ENCODE results near the gene THRSP. TPM values are rescaled to one million over a fixed set of nuclear protein-coding genes. Genes with fewer than 3 reads are reported as not detected.
"Not testable (repeated sequence)": the region's sequence is repeated elsewhere in the genome, so short reads cannot be mapped to it uniquely, and the experiment has no call there.

The THRSP gene
- total and polyA plus RNA-seq, 2 donors: 0.48 to 6.5 TPM

GRCh38 chr11:78044706-78045105 lies 19.0 kb upstream of the THRSP start:
- no peak for DNase-seq (ENCODE audit: extremely low spot score)
- Histone ChIP-seq H3K4me3 (ENCODE audit: low read depth, low read length) (no peak overlapping the region), H3K36me3 (ENCODE audit: insufficient read depth) (no peaks in the 10 kb centered on the region), H3K4me1 (ENCODE audit: insufficient read depth) (no peaks in the 10 kb centered on the region), H3K27ac (ENCODE audit: low read depth) (no peak overlapping the region)
- WGBS: 91% methylated on average over 5 of the region's 5 CpGs

- WGBS: 1% methylated on average over 28 of the region's 28 CpGs
- Histone ChIP-seq H3K36me3 (ENCODE audit: insufficient read depth) (no peaks in the 10 kb centered on the region), H3K4me1 (ENCODE audit: insufficient read depth) (no peaks in the 10 kb centered on the region), H3K27ac (ENCODE audit: low read depth) (no peak overlapping the region), H3K4me3 (ENCODE audit: low read depth, low read length) (peak overlapping the region; percentile 29)
- no peak for DNase-seq (ENCODE audit: extremely low spot score)
These were observed 17.7 kb upstream of the THRSP start for GRCh38 chr11:78045851-78046485.

GRCh38 chr11:78046486-78046854 lies 17.2 kb upstream of the THRSP start:
- H3K4me3 ChIP-seq (ENCODE audit: low read depth, low read length): no peak overlapping the region
- H3K36me3 ChIP-seq (ENCODE audit: insufficient read depth): no peaks in the 10 kb centered on the region
- 23% methylated on average over 6 of the region's 6 CpGs for WGBS
- H3K4me1 ChIP-seq (ENCODE audit: insufficient read depth): no peaks in the 10 kb centered on the region
- no peak for DNase-seq (ENCODE audit: extremely low spot score)
- H3K27ac ChIP-seq (ENCODE audit: low read depth): no peak overlapping the region

GRCh38 chr11:78048561-78048960 lies 15.1 kb upstream of the THRSP start:
- H3K4me3 ChIP-seq (ENCODE audit: low read depth, low read length): no peak overlapping the region
- H3K36me3 ChIP-seq (ENCODE audit: insufficient read depth): no peaks in the 10 kb centered on the region
- WGBS: 77% methylated on average over 3 of the region's 3 CpGs
- H3K4me1 ChIP-seq (ENCODE audit: insufficient read depth): no peaks in the 10 kb centered on the region
- H3K27ac ChIP-seq (ENCODE audit: low read depth): no peak overlapping the region
- DNase-seq (ENCODE audit: extremely low spot score): no peak

DNA sequence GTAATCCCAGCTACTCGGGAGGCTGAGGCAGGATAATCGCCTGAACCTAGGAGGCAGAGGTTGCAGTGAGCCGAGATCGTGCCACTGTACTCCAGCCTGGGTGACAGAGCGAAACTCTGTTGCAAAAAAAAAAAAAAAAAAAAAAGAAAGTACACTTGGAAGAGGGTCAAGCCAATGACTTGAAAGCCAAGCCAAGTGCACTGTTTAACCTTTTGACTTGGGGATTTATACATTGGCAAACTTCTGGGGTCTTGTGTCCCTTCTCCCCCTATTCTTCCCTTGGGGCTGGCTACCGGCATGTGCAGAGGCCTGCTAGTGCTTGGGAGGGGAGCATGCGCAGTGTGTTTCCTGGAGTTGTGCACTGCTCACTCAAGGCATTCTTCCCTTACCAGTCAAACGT lies 14.3 kb upstream of the THRSP start:
- DNase-seq (ENCODE audit: extremely low spot score): no peak
- H3K4me1 ChIP-seq (ENCODE audit: insufficient read depth): no peaks in the 10 kb centered on the region
- 79% methylated on average over 8 of the region's 8 CpGs for WGBS
- H3K4me3 ChIP-seq (ENCODE audit: low read depth, low read length): no peak overlapping the region
- H3K36me3 ChIP-seq (ENCODE audit: insufficient read depth): no peaks in the 10 kb centered on the region
- H3K27ac ChIP-seq (ENCODE audit: low read depth): no peak overlapping the region

DNA sequence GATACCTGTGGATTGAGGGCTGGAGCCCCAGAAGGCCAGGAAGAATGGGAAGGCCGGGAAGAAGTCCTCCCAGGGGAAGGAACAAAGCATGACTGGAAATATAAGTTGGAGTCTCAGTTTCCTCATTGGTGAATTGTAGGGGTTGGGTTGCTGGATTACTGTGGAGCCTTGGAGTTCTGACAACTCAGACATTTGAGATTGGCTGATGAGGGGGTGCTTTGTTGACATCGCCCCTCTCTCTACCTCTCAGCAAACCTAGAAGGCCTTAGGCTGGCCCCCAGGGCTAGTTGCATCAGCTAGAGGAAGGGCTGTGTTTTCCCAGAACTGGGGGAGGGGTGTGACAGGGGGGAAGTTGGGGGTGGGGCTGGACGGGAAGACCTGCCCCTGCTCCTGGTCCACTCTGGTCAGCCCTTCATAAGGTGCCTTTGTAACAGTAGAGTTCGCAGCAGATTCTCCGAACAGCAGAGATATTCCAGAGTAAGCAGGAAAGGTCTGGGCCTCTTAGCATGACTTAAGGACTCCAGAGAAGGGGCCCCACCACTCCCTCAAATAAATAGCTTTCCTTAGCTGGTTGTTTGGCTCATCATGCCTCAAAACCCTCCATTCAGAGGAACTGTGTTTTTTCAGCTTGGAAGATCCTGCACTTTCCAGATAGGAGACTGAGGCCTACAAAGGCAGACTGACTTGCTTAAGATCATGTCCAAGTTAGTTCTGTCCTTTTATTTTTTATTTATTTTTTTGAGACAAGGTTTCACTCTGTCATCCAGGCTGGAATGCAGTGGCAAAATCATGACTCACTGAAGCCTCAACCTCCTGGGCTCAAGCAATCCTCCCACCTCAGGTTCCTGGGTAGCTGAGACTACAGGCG lies 12.5 kb upstream of the THRSP start:
- no peak for DNase-seq (ENCODE audit: extremely low spot score)
- WGBS: 79% methylated on average over 6 of the region's 6 CpGs
- H3K27ac ChIP-seq (ENCODE audit: low read depth): no peak overlapping the region

DNA sequence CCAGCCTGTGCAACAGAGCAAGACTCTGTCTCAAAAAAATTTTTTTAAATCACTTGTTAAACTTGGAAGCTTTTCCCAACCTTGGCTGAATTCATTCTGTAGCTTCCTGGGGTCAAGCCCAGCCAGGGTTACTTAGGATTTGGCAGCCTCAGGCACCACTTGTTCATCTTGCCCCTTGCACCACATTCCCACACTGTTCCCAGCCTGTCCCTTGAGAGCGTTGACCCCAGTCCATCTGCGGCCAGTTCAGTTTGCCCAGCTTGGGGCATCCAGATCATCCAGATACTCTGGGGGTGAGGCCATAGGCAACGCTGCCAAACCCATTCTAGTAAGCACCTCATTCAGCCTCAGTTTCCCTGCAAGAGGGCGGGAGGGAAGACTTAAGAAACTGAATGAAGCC lies 8.7 kb upstream of the THRSP start:
- no peak for DNase-seq (ENCODE audit: extremely low spot score)
- WGBS: 92% methylated on average over 4 of the region's 4 CpGs
- Histone ChIP-seq H3K36me3 (ENCODE audit: insufficient read depth) (no peaks in the 10 kb centered on the region), H3K4me1 (ENCODE audit: insufficient read depth) (no peaks in the 10 kb centered on the region), H3K27ac (ENCODE audit: low read depth) (no peak overlapping the region), H3K4me3 (ENCODE audit: low read depth, low read length) (no peak overlapping the region)

More for the DNA sequence above, 12.5 kb upstream of the THRSP start:
- Histone ChIP-seq H3K4me1 (ENCODE audit: insufficient read depth) (no peaks in the 10 kb centered on the region), H3K4me3 (ENCODE audit: low read depth, low read length) (no peak overlapping the region), H3K36me3 (ENCODE audit: insufficient read depth) (no peaks in the 10 kb centered on the region)

- WGBS: 82% methylated on average over 3 of the region's 3 CpGs
- H3K4me3 ChIP-seq (ENCODE audit: low read depth, low read length): no peak overlapping the region
These were observed 7.6 kb upstream of the THRSP start for GRCh38 chr11:78056093-78056492.

DNA sequence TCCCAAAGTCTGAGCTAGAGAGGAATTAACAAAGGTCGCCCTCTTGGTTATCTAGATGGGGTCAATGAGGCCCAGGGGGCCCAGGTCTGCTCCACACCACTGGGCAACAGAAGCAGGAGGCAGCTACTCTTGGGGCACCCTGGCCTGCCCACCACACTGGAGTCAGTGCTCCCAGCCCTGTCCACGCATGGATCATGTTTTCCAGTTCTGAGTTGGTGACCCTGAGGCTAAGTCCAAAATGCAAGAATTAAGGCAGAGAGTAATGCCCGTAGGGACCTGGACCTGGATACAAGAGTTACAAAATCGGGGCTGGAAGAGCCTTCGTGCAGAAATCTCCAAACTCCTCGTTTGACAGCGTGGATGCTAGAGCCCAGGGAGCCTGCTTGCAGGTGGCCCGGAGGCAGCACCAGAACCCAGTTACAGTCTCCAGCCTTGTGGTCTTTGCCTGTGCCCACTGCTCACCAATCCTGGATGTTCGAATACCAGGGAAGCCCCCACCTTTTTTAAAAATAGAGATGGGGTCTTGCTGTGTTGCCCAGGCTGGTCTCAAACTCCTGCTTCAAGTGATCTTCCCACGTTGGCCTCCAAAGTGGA lies 6.1 kb upstream of the THRSP start:
- no peaks in the 10 kb centered on the region for H3K4me1 ChIP-seq (ENCODE audit: insufficient read depth)
- no peak for DNase-seq (ENCODE audit: extremely low spot score)
- no peak overlapping the region for H3K27ac ChIP-seq (ENCODE audit: low read depth)
- 83% methylated on average over 10 of the region's 10 CpGs for WGBS
- no peak overlapping the region for H3K4me3 ChIP-seq (ENCODE audit: low read depth, low read length)
- H3K36me3 ChIP-seq (ENCODE audit: insufficient read depth): no peaks in the 10 kb centered on the region

More at GRCh38 chr11:78056093-78056492, 7.6 kb upstream of the THRSP start:
- no peak for DNase-seq (ENCODE audit: extremely low spot score)
- no peaks in the 10 kb centered on the region for H3K4me1 ChIP-seq (ENCODE audit: insufficient read depth)
- no peaks in the 10 kb centered on the region for H3K36me3 ChIP-seq (ENCODE audit: insufficient read depth)
- H3K27ac ChIP-seq (ENCODE audit: low read depth): no peak overlapping the region

GRCh38 chr11:78059749-78060328 lies 3.8 kb upstream of the THRSP start:
- H3K27ac ChIP-seq (ENCODE audit: low read depth); H3K36me3 ChIP-seq (ENCODE audit: insufficient read depth); H3K4me1 ChIP-seq (ENCODE audit: insufficient read depth); H3K4me3 ChIP-seq (ENCODE audit: low read depth, low read length); DNase-seq (ENCODE audit: extremely low spot score): not testable (repeated sequence)
- WGBS: 96% methylated on average over 9 of the region's 9 CpGs

GRCh38 chr11:78060533-78060932 lies 3.1 kb upstream of the THRSP start:
- Histone ChIP-seq H3K4me1 (ENCODE audit: insufficient read depth) (no peaks in the 10 kb centered on the region), H3K27ac (ENCODE audit: low read depth) (no peak overlapping the region), H3K4me3 (ENCODE audit: low read depth, low read length) (no peak overlapping the region), H3K36me3 (ENCODE audit: insufficient read depth) (no peaks in the 10 kb centered on the region)
- no peak for DNase-seq (ENCODE audit: extremely low spot score)
- WGBS: 97% methylated on average over 8 of the region's 8 CpGs

DNA sequence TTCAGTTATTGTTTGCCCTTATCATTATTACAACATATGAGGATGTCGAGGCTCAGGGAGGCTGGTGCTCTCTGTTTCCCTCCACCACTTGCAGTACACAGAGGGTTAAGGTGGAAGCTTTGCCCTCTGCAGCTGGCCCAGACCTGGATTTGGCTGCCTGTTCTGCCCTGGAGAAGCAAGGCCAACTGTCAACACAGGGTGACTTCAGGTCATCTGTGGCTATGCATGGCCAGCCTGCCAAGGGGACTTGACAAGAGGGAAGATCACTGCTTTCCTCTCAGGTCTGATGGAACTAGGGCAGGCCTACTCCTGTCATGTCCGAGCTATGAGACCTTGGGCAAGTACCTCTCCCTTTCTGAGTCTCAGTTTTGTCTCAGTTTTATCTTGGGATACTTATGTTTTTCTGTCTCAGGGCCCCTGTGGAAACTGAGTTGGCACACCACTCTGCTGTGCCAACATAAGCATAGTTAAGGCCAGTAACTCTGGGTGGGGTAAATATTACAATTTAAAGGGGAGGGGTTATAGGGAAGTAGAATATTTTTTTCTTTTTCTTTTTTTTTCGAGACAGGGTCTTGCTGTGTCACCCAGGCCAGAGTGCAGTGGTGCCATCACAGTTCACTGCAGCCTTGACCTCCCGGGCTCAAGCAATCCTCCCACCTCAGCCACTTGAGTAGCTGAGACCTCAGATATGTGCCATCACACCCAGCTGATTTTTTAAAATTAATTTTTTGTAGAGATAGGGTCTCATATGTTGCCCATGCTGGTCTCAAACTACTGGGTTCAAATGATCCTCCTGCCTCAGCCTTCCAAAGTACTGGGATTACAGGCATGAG lies 2.4 kb upstream of the THRSP start:
- no peak for DNase-seq (ENCODE audit: extremely low spot score)
- no peak overlapping the region for H3K4me3 ChIP-seq (ENCODE audit: low read depth, low read length)
- no peak overlapping the region for H3K27ac ChIP-seq (ENCODE audit: low read depth)
- H3K4me1 ChIP-seq (ENCODE audit: insufficient read depth): no peaks in the 10 kb centered on the region
- WGBS: 83% methylated on average over 4 of the region's 4 CpGs
- H3K36me3 ChIP-seq (ENCODE audit: insufficient read depth): no peaks in the 10 kb centered on the region

DNA sequence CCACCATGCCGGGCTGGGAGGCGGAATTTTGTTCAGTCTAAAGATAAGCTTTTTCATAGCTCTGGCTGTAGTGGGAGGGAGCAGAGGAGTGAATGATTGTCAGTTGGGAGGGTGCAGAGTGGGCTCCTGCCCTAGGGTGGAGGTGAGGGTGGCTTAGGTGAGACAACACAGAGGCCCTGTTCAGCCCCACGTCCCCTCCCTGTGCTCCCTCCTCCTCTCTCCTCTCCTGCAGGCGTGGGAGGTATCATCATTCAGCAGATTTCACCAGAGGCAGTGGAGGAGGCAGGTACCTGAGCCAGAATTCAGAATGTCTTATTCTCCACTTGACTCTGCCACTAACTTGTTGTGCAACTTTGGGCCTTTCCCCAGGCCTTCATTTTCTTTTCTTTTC lies 1.7 kb upstream of the THRSP start:
- H3K4me1 ChIP-seq (ENCODE audit: insufficient read depth): no peaks in the 10 kb centered on the region
- no peaks in the 10 kb centered on the region for H3K36me3 ChIP-seq (ENCODE audit: insufficient read depth)
- WGBS: 78% methylated on average over 4 of the region's 4 CpGs
- H3K27ac ChIP-seq (ENCODE audit: low read depth): no peak overlapping the region
- no peak for DNase-seq (ENCODE audit: extremely low spot score)
- H3K4me3 ChIP-seq (ENCODE audit: low read depth, low read length): no peak overlapping the region
